ENCODE results near the gene FGFRL1. TPM values are rescaled to one million over a fixed set of nuclear protein-coding genes. Genes with fewer than 3 reads are reported as not detected.

The FGFRL1 gene
- total and polyA plus RNA-seq, 2 experiments from 2014 or later = 22.9 to 40.7 TPM

GRCh38 chr4:1003271-1004070, 8.0 kb upstream of the FGFRL1 start:
- Histone ChIP-seq H3K27me3 (peaks cover 98% of the 10 kb centered on the region), H3K4me1 (ENCODE audit: low read depth) (no peaks in the 10 kb centered on the region), H3K36me3 (no peaks in the 10 kb centered on the region), H3K4me3 (peak overlapping the region; percentile 13), H3K9me3 (ENCODE audit: low read depth) (no peaks in the 10 kb centered on the region), H3K27ac (no peak overlapping the region)
- TF ChIP-seq CTCF (IDR thresholded peaks at IDR 0.05; ENCODE audit: low read depth, low read length) = no peak
- no peak for DNase-seq (ENCODE audit: low read depth in 1 of 2, low spot score in 1 of 2)

- DNase-seq (ENCODE audit: low read depth in 1 of 2, low spot score in 1 of 2) = no peak
- no peak for TF ChIP-seq CTCF (IDR thresholded peaks at IDR 0.05; ENCODE audit: low read depth, low read length)
- Histone ChIP-seq H3K27ac (no peak overlapping the region), H3K36me3 (no peaks in the 10 kb centered on the region), H3K27me3 (peaks cover 98% of the 10 kb centered on the region), H3K4me3 (no peak overlapping the region), H3K9me3 (ENCODE audit: low read depth) (no peaks in the 10 kb centered on the region), H3K4me1 (ENCODE audit: low read depth) (no peaks in the 10 kb centered on the region)
Observed at GRCh38 chr4:1004071-1004418, 7.4 kb upstream of the FGFRL1 start.

- H3K27me3 ChIP-seq = peaks cover 97% of the 10 kb centered on the region
- H3K4me3 ChIP-seq = no peak overlapping the region
- H3K36me3 ChIP-seq = no peaks in the 10 kb centered on the region
- no peak for TF ChIP-seq CTCF (IDR thresholded peaks at IDR 0.05; ENCODE audit: low read depth, low read length)
- DNase-seq (ENCODE audit: low read depth in 1 of 2, low spot score in 1 of 2) = no peak
- H3K27ac ChIP-seq = no peak overlapping the region
- no peaks in the 10 kb centered on the region for H3K9me3 ChIP-seq (ENCODE audit: low read depth)
- H3K4me1 ChIP-seq (ENCODE audit: low read depth) = no peaks in the 10 kb centered on the region
Observed at GRCh38 chr4:1004557-1005485, 6.6 kb upstream of the FGFRL1 start.

- Histone ChIP-seq H3K36me3 (no peaks in the 10 kb centered on the region), H3K4me3 (no peak overlapping the region), H3K9me3 (ENCODE audit: low read depth) (no peaks in the 10 kb centered on the region), H3K27ac (no peak overlapping the region), H3K27me3 (peaks cover 90% of the 10 kb centered on the region), H3K4me1 (ENCODE audit: low read depth) (no peaks in the 10 kb centered on the region)
- no peak for TF ChIP-seq CTCF (IDR thresholded peaks at IDR 0.05; ENCODE audit: low read depth, low read length)
- no peak for DNase-seq (ENCODE audit: low read depth in 1 of 2, low spot score in 1 of 2)
Observed at GRCh38 chr4:1006856-1007255, 4.6 kb upstream of the FGFRL1 start.

- Histone ChIP-seq H3K4me1 (ENCODE audit: low read depth) (no peaks in the 10 kb centered on the region), H3K36me3 (no peaks in the 10 kb centered on the region), H3K4me3 (peak overlapping the region; percentile 47), H3K9me3 (ENCODE audit: low read depth) (no peaks in the 10 kb centered on the region), H3K27ac (no peak overlapping the region), H3K27me3 (peaks cover 78% of the 10 kb centered on the region)
- no peak for TF ChIP-seq CTCF (IDR thresholded peaks at IDR 0.05; ENCODE audit: low read depth, low read length)
- DNase-seq (ENCODE audit: low read depth in 1 of 2, low spot score in 1 of 2) = no peak
Observed at GRCh38 chr4:1008840-1009541, 2.4 kb upstream of the FGFRL1 start.
